ENCODE data around the gene FBXO11. TPM values are rescaled to one million over a fixed set of nuclear protein-coding genes. Genes with fewer than 3 reads are reported as not detected.
"Not testable (repeated sequence)": the region's sequence is repeated elsewhere in the genome, so short reads cannot be mapped to it uniquely, and the experiment has no call there.

FBXO11 gene
- total and polyA plus RNA-seq, 7 donors, result 13.4 to 71.7 (median 43.8) TPM

DNA sequence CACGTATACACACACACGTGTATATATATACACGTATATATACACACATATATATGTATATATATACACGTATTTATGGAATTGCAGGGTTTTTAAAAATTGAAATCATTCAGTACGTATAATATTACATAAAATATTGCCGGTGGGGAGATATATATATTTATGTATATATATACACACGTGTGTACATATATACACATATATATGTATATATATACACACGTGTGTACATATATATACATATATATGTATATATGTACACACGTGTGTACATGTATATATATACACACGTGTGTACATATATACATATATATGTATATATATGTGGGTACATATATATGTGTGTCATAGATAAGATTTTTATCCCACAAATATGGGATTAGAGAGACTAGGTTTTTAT lies 5.4 kb downstream of the FBXO11 start:
- WGBS, 2 donors, result 89 to 90% methylated on average over 10 of the region's 10 CpGs
- intact Hi-C loops (cut with DNase I), result no loop called here
- Histone ChIP-seq H3K27me3 (no peaks in the 10 kb centered on the region), H3K4me3 (no peak overlapping the region), H3K36me3 (no peaks in the 10 kb centered on the region), H3K27ac (no peak overlapping the region), H3K9me3 (no peaks in the 10 kb centered on the region), H3K4me1 (peaks cover 0 to 61% (median 51%) of the 10 kb centered on the region in 4 donors)
- no peak for DNase-seq
- no peak for TF ChIP-seq POLR2AphosphoS5 (IDR thresholded peaks at IDR 0.05)

- H3K4me3 ChIP-seq, result no peak overlapping the region
- WGBS, 2 donors, result 82 to 84% methylated on average over 24 to 25 of the region's 25 CpGs
- no peak for DNase-seq
- peak overlapping the region in 3 of 4 donors; percentile 22 to 48 (median 43) for H3K27ac ChIP-seq
- TF ChIP-seq POLR2A (IDR thresholded peaks at IDR 0.05) (no peak), POLR2AphosphoS5 (IDR thresholded peaks at IDR 0.05) (no peak), CTCF (IDR thresholded peaks at IDR 0.05) (no peak), EP300 (IDR thresholded peaks at IDR 0.05) (no peak)
- no peaks in the 10 kb centered on the region for H3K27me3 ChIP-seq
- H3K4me1 ChIP-seq, result peaks cover 0 to 64% (median 56%) of the 10 kb centered on the region in 4 donors
- no peaks in the 10 kb centered on the region for H3K9me3 ChIP-seq
- no peaks in the 10 kb centered on the region for H3K36me3 ChIP-seq
- intact Hi-C loops (cut with DNase I), result no loop called here
These were observed 6.1 kb downstream of the FBXO11 start for GRCh38 chr2:47899915-47900816.

DNA sequence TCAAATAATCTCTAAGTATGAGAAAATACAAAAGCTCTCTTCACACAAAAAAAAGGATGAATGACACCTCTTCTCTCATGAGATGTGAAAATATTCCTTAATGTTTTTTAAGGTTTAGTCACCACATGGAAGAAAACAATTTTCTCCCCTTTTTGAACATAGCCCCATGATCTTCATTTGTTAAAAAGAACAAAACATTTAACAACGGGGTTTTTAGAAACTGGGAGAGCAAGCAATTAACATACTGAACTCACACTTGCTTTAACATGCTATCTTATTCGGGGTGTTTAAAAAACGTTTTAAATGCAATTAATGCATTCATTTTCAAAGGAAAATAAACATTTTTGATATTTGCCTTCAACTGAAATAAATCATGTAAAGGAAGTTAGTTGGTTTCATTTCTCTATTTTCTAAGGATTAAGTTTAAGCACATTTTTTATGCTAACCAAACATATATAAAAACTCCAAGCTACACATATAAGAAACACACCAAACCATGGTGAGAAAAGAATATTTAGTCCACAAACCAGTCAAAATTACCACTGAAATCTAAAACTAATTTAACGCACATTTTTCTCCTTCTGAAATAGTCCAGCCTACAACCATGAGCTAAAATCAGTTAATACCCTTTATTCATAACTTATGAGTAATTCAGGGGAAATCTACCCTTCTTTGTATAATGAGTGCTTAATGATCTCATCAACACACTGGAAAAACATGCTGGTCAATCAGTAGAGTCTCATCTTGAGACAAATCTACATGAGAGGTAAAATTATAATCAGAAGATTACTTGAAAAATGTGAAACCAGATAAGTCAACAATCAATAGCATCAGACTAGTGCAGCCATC lies 8.2 kb downstream of the FBXO11 start:
- peak overlapping the region in 1 of 4 donors; percentile 1 for H3K27ac ChIP-seq
- TF ChIP-seq POLR2A (IDR thresholded peaks at IDR 0.05) (no peak), POLR2AphosphoS5 (IDR thresholded peaks at IDR 0.05) (no peak), EP300 (IDR thresholded peaks at IDR 0.05) (no peak), CTCF (IDR thresholded peaks at IDR 0.05) (no peak)
- no peaks in the 10 kb centered on the region for H3K27me3 ChIP-seq
- no peak for DNase-seq
- no peak overlapping the region for H3K4me3 ChIP-seq
- H3K36me3 ChIP-seq, result no peaks in the 10 kb centered on the region
- no peaks in the 10 kb centered on the region for H3K9me3 ChIP-seq
- H3K4me1 ChIP-seq, result peaks cover 0 to 76% (median 67%) of the 10 kb centered on the region in 4 donors
- 36 to 49% methylated on average over 4 of the region's 4 CpGs for WGBS, 2 donors
- intact Hi-C loops (cut with DNase I), result no loop called here

DNA sequence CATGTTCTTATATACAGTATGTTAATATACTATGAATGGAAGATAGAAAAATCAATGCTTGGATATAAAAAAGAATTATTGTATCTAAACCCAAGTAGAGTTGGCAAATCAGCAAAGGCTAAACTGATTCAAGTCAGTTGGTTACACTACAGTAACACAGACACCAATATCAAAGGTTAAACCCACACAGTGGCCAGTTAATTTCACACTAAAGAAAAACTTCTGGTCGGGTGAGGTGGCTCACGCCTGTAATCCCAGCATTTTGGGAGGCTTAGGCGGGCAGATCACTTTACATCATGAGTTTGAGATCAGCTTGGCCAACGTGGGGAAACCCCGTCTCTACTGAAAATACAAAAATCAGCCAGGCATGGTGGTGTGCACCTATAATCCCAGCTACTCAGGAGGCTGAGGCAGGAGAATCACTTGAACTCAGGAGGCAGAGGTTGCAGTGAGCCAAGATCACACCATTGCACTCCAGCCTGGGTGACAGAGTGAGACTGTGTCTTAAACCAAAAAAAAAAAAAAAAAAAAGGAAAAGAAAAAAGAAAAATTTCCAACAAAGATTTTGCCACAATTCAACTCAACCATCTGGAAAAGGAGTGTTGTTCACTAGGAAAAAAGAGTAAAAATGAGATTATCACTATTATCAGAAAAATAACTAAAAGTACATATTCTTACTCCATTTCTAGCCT lies 9.0 kb downstream of the FBXO11 start:
- H3K4me3 ChIP-seq; H3K27me3 ChIP-seq; H3K9me3 ChIP-seq; H3K36me3 ChIP-seq; intact Hi-C loops (cut with DNase I); DNase-seq; H3K27ac ChIP-seq: not testable (repeated sequence)
- H3K4me1 ChIP-seq, result peaks cover 0 to 76% (median 66%) of the 10 kb centered on the region in 4 donors
- 68 to 77% methylated on average over 5 of the region's 5 CpGs for WGBS, 2 donors

GRCh38 chr2:47896450-47896968 lies 9.8 kb downstream of the FBXO11 start:
- 89 to 93% methylated on average over 5 of the region's 5 CpGs for WGBS, 2 donors
- no peak for DNase-seq
- intact Hi-C loops (cut with DNase I), result no loop called here
- no peak for TF ChIP-seq POLR2AphosphoS5 (IDR thresholded peaks at IDR 0.05)
- Histone ChIP-seq H3K27me3 (no peaks in the 10 kb centered on the region), H3K27ac (no peak overlapping the region), H3K4me1 (peaks cover 0 to 76% (median 68%) of the 10 kb centered on the region in 4 donors), H3K9me3 (no peaks in the 10 kb centered on the region), H3K4me3 (no peak overlapping the region), H3K36me3 (no peaks in the 10 kb centered on the region)

All from sigmoid colon (tissue), 7 donors.